Ishikawa (cell line): ENCODE results near the gene RAET1G.

Experiments used
- CEBPB ChIP-seq: IDR thresholded peaks from 2 replicates; pipeline ENCODE4 v1.6.1; 2012
- CREB1 ChIP-seq: IDR thresholded peaks from 2 replicates; pipeline ENCODE4 v1.6.1; 2012; ENCODE audit warnings: low read depth
- EGR1 ChIP-seq: IDR thresholded peaks from 2 replicates; pipeline ENCODE4 v1.6.1; 2012
- EP300 ChIP-seq: IDR thresholded peaks from 2 replicates; pipeline ENCODE4 v1.6.1; 2012; ENCODE audit warnings: borderline replicate concordance
- FOXM1 ChIP-seq: IDR thresholded peaks from 2 replicates; pipeline ENCODE4 v1.6.1; 2012; ENCODE audit warnings: low read depth, borderline replicate concordance
- MAX ChIP-seq: IDR thresholded peaks from 2 replicates; pipeline ENCODE4 v1.6.1; 2012
- NFIC ChIP-seq: IDR thresholded peaks from 2 replicates; pipeline ENCODE4 v1.6.1; 2012
- RAD21 ChIP-seq: IDR thresholded peaks from 2 replicates; pipeline ENCODE4 v1.6.1; 2012; ENCODE audit warnings: low read depth
- REST ChIP-seq: IDR thresholded peaks from 2 replicates; pipeline ENCODE4 v1.6.1; 2012; ENCODE audit warnings: low read depth, mild to moderate bottlenecking
- TAF1 ChIP-seq: IDR thresholded peaks from 2 replicates; pipeline ENCODE4 v1.6.1; 2012; ENCODE audit warnings: low read depth, mild to moderate bottlenecking
- TCF12 ChIP-seq: IDR thresholded peaks from 2 replicates; pipeline ENCODE4 v1.6.1; 2012; ENCODE audit warnings: low read depth
- TEAD4 ChIP-seq: IDR thresholded peaks from 2 replicates; pipeline ENCODE4 v1.6.1; 2012
- USF1 ChIP-seq: IDR thresholded peaks from 2 replicates; pipeline ENCODE4 v1.6.1; 2012
- YY1 ChIP-seq: IDR thresholded peaks from 2 replicates; pipeline ENCODE4 v1.6.1; 2012; ENCODE audit warnings: low read depth
- ZBTB7A ChIP-seq: IDR thresholded peaks from 2 replicates; pipeline ENCODE4 v1.6.1; 2012; ENCODE audit warnings: low read depth

Gene RAET1G

GRCh38 chr6:149910721-149911151 is 12.2 kb downstream of the RAET1G start:
- TF ChIP-seq REST (no peak), EP300 (no peak), CEBPB (no peak), USF1 (no peak), EGR1 (no peak), TEAD4 (no peak), MAX (no peak), FOXM1 (no peak), RAD21 (no peak), TAF1 (no peak), CREB1 (no peak), NFIC (no peak), TCF12 (no peak), YY1 (no peak), ZBTB7A (no peak)

GRCh38 chr6:149909701-149910470 is 13.0 kb downstream of the RAET1G start:
- no peak for TF ChIP-seq TEAD4
- no peak for TF ChIP-seq YY1
- no peak for TF ChIP-seq EP300
- TF ChIP-seq CEBPB = no peak
- no peak for TF ChIP-seq FOXM1
- no peak for TF ChIP-seq RAD21
- no peak for TF ChIP-seq TAF1
- no peak for TF ChIP-seq CREB1
- no peak for TF ChIP-seq NFIC
- no peak for TF ChIP-seq TCF12
- TF ChIP-seq ZBTB7A = no peak
- TF ChIP-seq MAX = no peak
- TF ChIP-seq EGR1 = no peak
- TF ChIP-seq USF1 = no peak

GRCh38 chr6:149907317-149907716 is 15.6 kb downstream of the RAET1G start:
- TF ChIP-seq EP300 (no peak), TEAD4 (no peak), NFIC (no peak), USF1 (no peak), CREB1 (no peak), REST (no peak), EGR1 (no peak), TCF12 (no peak), CEBPB (no peak), MAX (no peak), RAD21 (no peak), TAF1 (no peak), ZBTB7A (no peak), FOXM1 (no peak), YY1 (no peak)

GRCh38 chr6:149906405-149906804 is 16.5 kb downstream of the RAET1G start:
- TF ChIP-seq EGR1 (no peak), USF1 (no peak), RAD21 (no peak), ZBTB7A (no peak), YY1 (no peak), CEBPB (no peak), REST (no peak), TAF1 (no peak), MAX (no peak), TEAD4 (no peak), TCF12 (no peak), CREB1 (no peak), NFIC (no peak), EP300 (no peak)
